H1 (cell line): ENCODE results near the gene SLC25A11. TPM values are rescaled to one million over a fixed set of nuclear protein-coding genes. Genes with fewer than 3 reads are reported as not detected.
A peak's percentile ranks its signal among the peaks of the same experiment; 100 is the strongest.

Source experiments
- CHD7 ChIP-seq: fragments of 300-600 bp; sonication (generic); IDR thresholded peaks from 2 replicates; pipeline ENCODE4 v1.7.1; 2012; ENCODE audit warnings: low read length, moderate library complexity, mild to moderate bottlenecking, inconsistent platforms; ENCODE audit not compliant: insufficient replicate concordance
- GTF2F1 ChIP-seq: IDR thresholded peaks from 2 replicates; pipeline ENCODE4 v1.6.1; 2012; ENCODE audit warnings: low read depth, low read length, improper control_type of control experiment, borderline replicate concordance
- HDAC6 ChIP-seq: IDR thresholded peaks from one replicate; pipeline ENCODE4 v1.7.1; 2012; ENCODE audit warnings: low read depth, mild to moderate bottlenecking, inconsistent platforms, low read length, moderate library complexity
- JUN ChIP-seq: IDR thresholded peaks from 2 replicates; pipeline ENCODE4 v1.6.1; 2011; ENCODE audit warnings: low read depth, mild to moderate bottlenecking, improper control_type of control experiment, low read length
- POLR2AphosphoS5 ChIP-seq: IDR thresholded peaks from 2 replicates; pipeline ENCODE4 v1.6.1; 2011; ENCODE audit warnings: low read depth, low read length
- POU5F1 ChIP-seq: IDR thresholded peaks from 2 replicates; pipeline ENCODE4 v1.6.1; 2011; ENCODE audit warnings: low read depth, mild to moderate bottlenecking, low read length, moderate library complexity
- SP4 ChIP-seq: IDR thresholded peaks from 2 replicates; pipeline ENCODE4 v1.6.1; 2012; ENCODE audit warnings: low read length, inconsistent platforms
- SRF ChIP-seq: IDR thresholded peaks from 2 replicates; pipeline ENCODE4 v1.6.1; 2011; ENCODE audit warnings: mild to moderate bottlenecking, low read depth, low read length, moderate library complexity
- polyA plus RNA-seq, 7 experiments: library from polyadenylated mRNA; depleted of rRNA in 3 of 7; stranded (reverse) in 5 of 7; unstranded in 2 of 7; fragments of >200 nt in 5 of 7; fragments of 200-250 nt in 2 of 7; gene quantifications; 1 replicate in 5 of 7; 2 replicates in 1 of 7; 4 replicates in 1 of 7; pipeline versions ENCODE4 v1.2.1 to v1.2.3, GENCODE V29; 2011 to 2013; ENCODE audit warnings: missing spikeins in 2 of 7, mixed read lengths in 2 of 7
- total RNA-seq: library from RNA; stranded (reverse); fragmentation: NEBNext Ultra II Directional; extraction: Animal tissue kit (Norgen Biotek cat#: 25700); gene quantifications from 2 replicates; pipeline ENCODE4 v1.2.1, GENCODE V29; 2021
- TF ChIP-seq, protein P1 (sequence below): IDR thresholded peaks from 2 replicates; pipeline ENCODE4 v1.6.1; 2012; ENCODE audit warnings: low read length, inconsistent platforms

SLC25A11 gene
- total and polyA plus RNA-seq, 2 of the 8 experiments (the other 6 are each of a cell fraction or from before 2014, with no cell fraction given): 55.9 to 97.0 TPM

GRCh38 chr17:4939796-4940554 lies at the start of gene SLC25A11, which contains the start of gene RNF167 (continued):
- no peak for TF ChIP-seq CHD7
- peak; percentile 58; the same call in 1 of the 2 replicates for TF ChIP-seq POLR2AphosphoS5
- no peak for TF ChIP-seq JUN
- TF ChIP-seq SRF: no peak
- no peak for TF ChIP-seq HDAC6
- TF ChIP-seq, protein P1, sequence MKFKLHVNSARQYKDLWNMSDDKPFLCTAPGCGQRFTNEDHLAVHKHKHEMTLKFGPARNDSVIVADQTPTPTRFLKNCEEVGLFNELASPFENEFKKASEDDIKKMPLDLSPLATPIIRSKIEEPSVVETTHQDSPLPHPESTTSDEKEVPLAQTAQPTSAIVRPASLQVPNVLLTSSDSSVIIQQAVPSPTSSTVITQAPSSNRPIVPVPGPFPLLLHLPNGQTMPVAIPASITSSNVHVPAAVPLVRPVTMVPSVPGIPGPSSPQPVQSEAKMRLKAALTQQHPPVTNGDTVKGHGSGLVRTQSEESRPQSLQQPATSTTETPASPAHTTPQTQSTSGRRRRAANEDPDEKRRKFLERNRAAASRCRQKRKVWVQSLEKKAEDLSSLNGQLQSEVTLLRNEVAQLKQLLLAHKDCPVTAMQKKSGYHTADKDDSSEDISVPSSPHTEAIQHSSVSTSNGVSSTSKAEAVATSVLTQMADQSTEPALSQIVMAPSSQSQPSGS: peak; percentile 97
- no peak for TF ChIP-seq POU5F1
- TF ChIP-seq GTF2F1: no peak; the same call in 1 of the 2 replicates
- no peak for TF ChIP-seq SP4
